Measurements from ENCODE around the gene UBE2E2.
"Not testable (repeated sequence)": the region's sequence is repeated elsewhere in the genome, so short reads cannot be mapped to it uniquely, and the experiment has no call there.

UBE2E2 gene

DNA sequence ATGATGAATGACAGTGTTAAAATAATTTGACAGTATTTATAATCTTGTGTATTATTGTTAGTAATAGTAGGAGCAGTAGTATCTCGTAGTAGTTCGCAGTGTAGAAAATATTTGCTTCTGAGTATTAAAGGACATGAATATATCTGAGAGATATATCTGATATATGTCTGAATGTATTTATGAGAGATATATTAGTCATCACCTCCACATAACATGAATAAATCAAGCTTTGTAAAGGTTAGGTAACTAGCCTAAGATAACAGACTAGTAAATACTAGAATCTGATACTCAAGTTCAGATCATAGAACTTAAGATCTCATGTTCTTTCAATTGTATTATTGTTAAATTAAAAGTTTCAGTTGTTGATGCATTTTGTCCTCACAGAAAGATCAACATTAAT is 130.5 kb downstream of the UBE2E2 start:
- no peak for DNase-seq

DNA sequence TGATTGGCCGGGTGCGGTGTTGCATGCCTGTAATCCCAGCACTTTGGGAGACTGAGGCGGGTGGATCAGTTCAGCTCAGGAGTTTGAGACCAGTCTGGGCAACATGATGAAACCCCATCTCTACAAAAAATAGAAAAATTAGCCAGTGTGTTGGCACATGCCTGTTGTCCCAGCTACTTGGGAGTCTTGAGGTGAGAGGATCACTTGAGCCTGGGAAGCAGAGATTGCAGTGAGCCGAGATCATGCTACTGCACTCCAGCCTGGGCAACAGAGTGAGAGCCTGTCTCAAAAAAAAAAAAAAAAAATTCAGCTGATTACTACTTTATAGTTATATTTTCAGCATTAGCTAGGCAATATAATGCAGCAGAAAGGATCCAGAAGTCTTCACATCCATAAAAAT is 133.7 kb downstream of the UBE2E2 start:
- not testable (repeated sequence) for DNase-seq

- no peak for DNase-seq
Measured at GRCh38 chr3:23341147-23341838, 138.2 kb downstream of the UBE2E2 start.

- DNase-seq, result no peak
Measured at GRCh38 chr3:23342343-23342742, 139.2 kb downstream of the UBE2E2 start.

DNA sequence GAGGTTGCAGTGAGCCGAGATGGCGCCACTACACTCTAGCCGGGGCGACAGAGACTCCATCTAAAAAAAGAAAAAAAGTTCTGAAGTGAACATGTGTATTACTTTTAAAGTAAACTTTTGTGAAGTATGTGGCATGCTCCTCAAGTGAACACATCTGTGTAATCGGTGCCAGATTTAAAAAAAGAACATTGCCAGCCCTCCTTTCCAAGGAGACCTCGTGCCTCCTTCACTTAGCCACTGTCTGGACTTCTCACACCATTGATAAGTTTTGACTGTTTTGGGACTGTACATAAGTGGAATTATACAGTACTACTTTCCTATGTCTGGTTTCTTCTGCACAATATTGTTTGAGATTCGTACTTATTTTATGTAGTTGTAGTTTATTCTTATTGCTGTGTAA is 140.4 kb downstream of the UBE2E2 start:
- no peak for DNase-seq

DNA sequence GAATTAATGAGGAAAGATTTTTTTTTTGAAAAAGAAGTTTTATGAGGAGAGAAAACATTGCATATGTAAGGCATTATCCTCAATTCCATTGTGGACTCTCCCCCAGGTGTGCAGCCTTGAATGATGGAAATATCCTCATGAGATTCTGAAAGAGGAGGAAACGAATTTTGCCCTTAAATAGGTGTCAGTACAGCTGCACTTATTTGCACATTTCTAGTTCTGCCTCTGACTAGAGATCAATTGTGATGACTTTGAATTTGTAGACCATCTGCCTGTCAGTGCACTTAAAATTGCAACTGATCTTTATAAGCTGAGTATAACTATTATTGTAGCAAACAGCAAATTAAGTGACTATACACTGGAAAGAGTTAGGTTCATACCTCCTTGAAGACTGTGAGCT is 141.8 kb downstream of the UBE2E2 start:
- no peak for DNase-seq

GRCh38 chr3:23349444-23349843 is 146.3 kb downstream of the UBE2E2 start:
- DNase-seq, result not testable (repeated sequence)

GRCh38 chr3:23356169-23356568 is 153.0 kb downstream of the UBE2E2 start:
- no peak for DNase-seq

- DNase-seq, result no peak
Measured at GRCh38 chr3:23356923-23357322, 153.8 kb downstream of the UBE2E2 start.

DNA sequence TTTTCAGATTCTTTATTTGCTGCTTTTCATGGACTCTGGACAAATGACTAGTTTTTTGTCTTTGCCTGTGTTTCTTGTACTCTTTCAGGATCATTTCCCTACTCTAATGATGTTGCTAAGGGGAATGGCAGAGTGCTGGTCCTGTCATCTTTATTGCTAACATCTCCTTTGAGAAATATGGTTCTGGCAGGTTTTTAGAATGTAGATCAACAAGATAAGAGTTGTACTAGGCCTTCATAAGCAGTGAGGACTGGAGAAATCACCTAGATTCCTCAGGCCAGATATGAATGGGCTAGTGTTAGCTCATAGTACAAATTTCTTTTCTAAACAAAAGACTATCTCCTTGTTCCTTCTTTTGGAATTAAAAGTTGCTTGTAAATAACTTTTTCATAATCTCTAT is 156.0 kb downstream of the UBE2E2 start:
- no peak for DNase-seq

DNA sequence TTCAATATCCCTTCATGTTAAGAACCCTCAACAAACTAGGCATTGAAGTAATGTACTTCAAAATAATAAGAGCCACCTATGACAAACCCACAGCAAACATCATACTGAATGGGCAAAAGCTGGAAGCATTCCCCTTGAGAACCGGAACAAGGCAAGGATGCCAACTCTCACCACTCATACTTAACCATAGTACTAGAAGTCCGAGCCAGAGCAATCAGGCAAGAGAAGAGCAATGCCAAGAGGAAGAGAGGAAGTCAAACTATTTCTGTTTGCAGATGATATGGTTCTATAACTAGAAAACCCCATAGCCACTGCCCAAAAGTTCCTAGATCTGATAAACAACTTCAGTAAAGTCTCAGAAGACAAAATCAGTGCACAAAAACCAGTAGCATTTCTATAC is 161.9 kb downstream of the UBE2E2 start:
- DNase-seq, result peak in 1 of 2 experiments; percentile 9

DNA sequence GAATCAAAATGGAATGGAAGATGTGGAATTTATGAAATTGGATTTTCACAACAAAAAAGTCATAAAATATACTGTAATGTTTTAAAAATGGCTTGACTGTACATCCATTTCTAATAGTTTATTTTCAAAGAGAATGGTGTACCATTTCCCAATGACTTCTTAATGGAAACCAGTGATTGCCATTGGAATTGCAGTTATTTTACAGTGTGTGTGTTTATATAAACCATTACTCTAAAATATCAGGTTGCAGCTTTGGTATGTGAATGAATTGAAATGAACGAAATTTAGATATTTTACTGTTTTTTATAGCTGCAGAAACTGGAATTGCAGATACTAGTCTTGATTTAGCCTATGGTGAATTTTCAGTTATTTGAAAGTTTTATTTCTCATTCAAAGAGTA is 165.6 kb downstream of the UBE2E2 start:
- no peak for DNase-seq

- no peak for DNase-seq
Measured at GRCh38 chr3:23372285-23372684, 169.2 kb downstream of the UBE2E2 start.

DNA sequence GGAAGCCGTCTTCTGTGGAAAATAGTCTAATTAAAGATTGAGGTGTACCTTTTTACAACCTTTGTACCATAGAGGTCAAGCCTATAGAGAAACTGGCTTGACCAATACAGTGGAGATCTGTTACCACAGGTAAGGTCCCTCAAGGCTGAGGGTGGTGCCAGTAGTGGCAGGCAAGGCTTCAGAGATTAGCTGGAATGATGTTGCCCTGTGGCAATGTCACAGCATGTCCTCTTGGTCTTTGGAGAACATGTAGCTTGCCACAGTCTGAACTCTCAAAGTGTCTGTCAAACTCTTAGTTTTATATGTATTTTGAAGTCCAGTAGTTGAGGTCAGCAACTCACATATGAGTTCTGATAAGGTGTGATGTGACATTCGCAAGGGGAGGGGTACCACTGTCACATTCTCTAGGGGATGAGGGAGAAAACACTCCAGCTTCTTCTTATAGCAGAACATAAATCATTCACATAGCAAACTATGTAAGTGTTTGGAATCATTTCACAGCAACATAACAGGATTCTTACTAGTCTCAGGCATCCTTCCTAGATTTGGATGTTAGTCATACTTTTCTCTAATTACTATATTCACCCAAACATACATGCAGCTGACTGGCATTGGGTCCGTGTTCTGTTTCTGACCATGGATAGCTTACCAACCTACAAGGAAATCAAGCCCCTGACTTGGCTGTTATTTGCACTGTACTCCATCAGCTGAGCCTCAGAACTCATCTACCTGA is 173.6 kb downstream of the UBE2E2 start:
- no peak for DNase-seq

GRCh38 chr3:23377928-23378672 is 175.0 kb downstream of the UBE2E2 start:
- DNase-seq, result no peak

DNA sequence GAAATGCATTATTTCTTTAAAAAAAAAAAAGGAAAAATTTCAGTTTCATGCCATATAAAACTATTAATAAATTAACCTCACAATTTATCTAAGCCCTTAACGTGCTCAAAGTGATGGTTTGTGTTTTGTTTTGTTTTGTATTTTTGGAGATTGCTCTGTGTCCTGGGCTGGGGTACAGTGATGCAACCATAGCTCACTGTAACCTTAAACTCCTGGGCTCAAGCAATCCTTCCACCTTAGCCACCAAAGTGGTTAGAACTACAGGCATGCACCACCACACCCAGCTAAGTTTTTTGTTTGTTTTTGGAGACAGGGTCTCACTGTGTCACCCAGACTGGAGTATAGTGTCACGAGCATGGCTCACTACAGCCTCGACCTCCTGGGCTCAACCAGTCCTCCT is 180.7 kb downstream of the UBE2E2 start:
- DNase-seq, result no peak

GRCh38 chr3:23385327-23385726 is 182.2 kb downstream of the UBE2E2 start:
- DNase-seq, result no peak

GRCh38 chr3:23387286-23387918 is 184.3 kb downstream of the UBE2E2 start:
- no peak for DNase-seq

GRCh38 chr3:23389089-23389488 is 186.0 kb downstream of the UBE2E2 start:
- DNase-seq, result no peak

DNA sequence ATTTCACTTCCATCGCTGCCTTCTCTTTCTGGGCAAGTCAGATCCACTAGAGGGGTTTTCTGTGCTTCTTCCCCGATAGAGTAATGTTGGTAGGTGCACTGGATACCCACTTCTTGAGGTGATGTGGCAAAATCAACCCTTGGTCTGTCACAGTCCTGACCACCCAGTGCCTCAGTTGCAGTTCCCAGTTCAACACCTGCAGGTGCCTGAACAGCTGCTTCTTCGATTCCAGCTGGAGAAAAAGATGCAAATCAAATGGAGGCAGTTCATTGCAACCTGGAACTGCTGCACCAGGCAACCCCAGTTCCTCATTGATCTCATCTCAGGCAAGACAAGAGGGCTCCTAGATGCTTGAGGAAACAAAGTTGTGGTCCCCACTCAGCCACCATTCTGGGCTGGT is 186.6 kb downstream of the UBE2E2 start:
- no peak for DNase-seq

- DNase-seq, result no peak
Measured at GRCh38 chr3:23390446-23390845, 187.3 kb downstream of the UBE2E2 start.

GRCh38 chr3:23390989-23391553 is 187.9 kb downstream of the UBE2E2 start:
- DNase-seq, result no peak

DNA sequence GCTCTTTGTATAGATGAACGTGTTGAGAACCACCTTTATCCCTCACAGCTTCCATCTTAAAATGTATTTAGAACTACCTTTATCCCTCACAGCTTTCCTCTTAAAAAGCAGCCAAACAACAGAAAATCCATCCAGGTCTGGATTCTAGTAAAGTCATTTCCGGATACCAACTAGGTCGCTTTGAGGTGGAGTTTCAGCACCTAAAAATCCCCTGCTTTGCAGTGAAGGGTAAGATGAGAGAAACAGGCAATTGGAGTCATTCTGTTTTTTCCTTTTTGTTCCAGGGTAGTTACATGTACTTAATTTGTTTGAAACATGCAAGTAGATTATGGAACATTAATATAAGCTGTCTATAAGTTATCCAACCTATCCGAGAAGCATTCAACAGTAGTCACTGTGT is 192.0 kb downstream of the UBE2E2 start:
- DNase-seq, result no peak

Data from NCI-H446 (cell line).